NCI-H1105 (cell line): Measurements from ENCODE around the gene ZNG1A.
"Not testable (repeated sequence)": the region's sequence is repeated elsewhere in the genome, so short reads cannot be mapped to it uniquely, and the experiment has no call there.

Source experiments
- DNase-seq: peaks from one replicate; lab custom pipeline; 2025; lab: John Stamatoyannopoulos, UW

The ZNG1A gene

GRCh38 chr9:178140-178825 lies 573 bp downstream of the ZNG1A start:
- DNase-seq: not testable (repeated sequence)

DNA sequence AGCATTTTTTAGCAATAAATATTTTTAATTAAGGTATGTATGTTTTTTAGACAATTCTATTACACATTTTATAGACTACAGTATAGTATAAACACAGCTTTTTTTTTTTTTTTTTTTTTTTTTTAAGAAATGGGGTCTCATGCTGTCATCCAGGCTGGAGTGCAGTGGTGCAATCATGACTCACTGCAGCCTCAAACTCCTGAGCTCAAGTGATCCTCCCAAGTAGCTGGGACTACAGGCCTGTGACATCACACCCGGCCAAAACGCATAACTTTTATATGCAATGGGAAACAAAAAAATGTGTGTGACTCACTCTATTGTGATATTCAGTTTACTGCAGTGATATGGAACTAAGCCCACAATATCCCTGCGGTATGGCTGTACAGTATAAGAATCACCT lies 9.1 kb downstream of the ZNG1A start:
- not testable (repeated sequence) for DNase-seq

- not testable (repeated sequence) for DNase-seq
Observed at GRCh38 chr9:159871-160270, 19.0 kb downstream of the ZNG1A start.

GRCh38 chr9:151173-151572 lies 27.7 kb downstream of the ZNG1A start:
- DNase-seq: not testable (repeated sequence)

GRCh38 chr9:139880-140279 lies 39.0 kb downstream of the ZNG1A start:
- DNase-seq: not testable (repeated sequence)

GRCh38 chr9:117995-118467 lies 60.8 kb downstream of the ZNG1A start, which contains the start of gene FOXD4:
Gene FOXD4, minus strand, starts transcription at chr9:118417. Its CDS starts 298 bp downstream, at chr9:118119.
- not testable (repeated sequence) for DNase-seq

DNA sequence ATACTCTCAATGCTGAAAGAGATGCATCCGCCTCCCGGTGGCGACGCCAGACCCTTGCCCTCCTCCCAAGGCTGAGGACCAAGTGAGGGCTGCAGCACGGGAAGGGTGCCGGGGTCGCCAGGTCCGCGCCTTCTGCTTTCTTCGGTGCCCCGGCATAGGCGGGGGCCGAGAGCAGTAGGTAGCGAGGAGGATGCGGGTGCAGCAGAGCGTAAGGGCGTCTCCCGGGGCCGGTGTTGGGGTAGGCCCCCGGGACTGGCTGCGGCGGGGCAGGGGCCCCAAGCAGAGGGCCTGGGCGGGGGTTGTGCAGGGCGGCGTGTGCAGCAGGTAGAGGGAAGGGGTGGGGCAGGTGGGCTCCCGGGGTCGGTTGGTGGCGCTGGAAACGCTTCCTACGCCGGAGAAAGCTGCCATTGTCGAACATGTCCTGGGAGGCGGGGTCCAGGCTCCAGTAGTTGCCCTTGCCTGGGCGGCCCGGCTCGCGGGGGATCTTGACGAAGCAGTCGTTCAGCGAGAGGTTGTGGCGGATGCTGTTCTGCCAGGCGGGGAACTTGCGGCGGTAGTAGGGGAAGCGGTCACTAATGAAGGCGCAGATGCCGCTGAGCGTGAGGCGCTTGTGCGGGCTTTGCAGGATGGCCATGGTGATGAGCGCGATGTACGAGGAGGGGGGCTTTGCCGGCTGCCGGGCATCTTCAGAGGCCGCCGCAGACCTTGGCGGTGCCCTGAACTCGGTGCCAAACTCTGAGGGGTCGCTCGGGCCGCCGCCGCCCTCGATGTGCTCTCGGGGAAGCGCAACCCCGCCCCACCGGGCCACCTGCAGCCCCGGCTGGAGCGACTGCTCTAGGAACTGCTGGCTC lies 61.5 kb downstream of the ZNG1A start:
- DNase-seq: not testable (repeated sequence)

GRCh38 chr9:116239-117077 lies 62.4 kb downstream of the ZNG1A start:
- not testable (repeated sequence) for DNase-seq

GRCh38 chr9:115118-115451 lies 63.8 kb downstream of the ZNG1A start:
- not testable (repeated sequence) for DNase-seq

DNA sequence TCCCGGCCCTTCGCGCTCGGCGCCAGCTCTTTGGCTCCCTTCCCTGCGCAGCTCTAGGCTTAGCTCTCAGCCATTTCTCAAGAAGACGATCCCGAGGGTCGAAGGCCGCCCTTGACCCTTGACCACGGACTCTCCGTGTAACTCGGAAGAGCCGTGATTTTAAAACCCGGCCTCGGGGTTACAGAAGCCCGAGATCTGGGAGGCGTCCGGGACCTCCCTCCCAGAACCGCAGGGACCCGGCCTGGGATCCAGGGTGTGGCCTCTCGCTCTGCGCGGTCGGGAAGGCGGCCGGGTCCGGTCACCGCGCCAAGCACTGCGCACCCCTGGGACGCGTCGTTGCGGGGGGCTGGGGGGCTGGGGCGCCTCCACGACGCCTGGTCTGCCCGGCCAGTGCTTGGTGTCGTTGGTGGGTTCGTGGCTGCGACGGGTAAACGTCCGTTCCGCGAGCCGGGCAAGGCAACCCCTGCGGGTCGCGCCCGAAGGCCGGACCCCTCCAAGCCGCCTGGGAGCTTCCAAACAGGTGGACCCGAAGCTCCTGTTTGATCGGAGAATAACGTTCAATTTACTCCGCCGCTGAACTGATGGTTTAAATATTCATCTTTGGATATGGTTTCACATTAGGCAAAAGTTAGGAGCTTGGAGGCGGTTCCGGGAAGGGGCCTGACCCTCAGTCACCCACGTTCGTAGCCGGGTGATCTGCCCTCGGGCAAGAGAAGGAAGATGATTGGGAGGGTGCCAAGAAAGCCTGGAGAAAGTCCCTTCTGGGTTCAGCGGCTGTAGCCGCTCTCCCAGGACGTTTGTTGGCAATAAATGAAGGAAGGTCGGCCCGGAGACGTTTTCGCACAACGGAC lies 64.4 kb downstream of the ZNG1A start:
- not testable (repeated sequence) for DNase-seq

- DNase-seq: peak; percentile 26
Observed at GRCh38 chr9:113468-114266, 65.2 kb downstream of the ZNG1A start.

DNA sequence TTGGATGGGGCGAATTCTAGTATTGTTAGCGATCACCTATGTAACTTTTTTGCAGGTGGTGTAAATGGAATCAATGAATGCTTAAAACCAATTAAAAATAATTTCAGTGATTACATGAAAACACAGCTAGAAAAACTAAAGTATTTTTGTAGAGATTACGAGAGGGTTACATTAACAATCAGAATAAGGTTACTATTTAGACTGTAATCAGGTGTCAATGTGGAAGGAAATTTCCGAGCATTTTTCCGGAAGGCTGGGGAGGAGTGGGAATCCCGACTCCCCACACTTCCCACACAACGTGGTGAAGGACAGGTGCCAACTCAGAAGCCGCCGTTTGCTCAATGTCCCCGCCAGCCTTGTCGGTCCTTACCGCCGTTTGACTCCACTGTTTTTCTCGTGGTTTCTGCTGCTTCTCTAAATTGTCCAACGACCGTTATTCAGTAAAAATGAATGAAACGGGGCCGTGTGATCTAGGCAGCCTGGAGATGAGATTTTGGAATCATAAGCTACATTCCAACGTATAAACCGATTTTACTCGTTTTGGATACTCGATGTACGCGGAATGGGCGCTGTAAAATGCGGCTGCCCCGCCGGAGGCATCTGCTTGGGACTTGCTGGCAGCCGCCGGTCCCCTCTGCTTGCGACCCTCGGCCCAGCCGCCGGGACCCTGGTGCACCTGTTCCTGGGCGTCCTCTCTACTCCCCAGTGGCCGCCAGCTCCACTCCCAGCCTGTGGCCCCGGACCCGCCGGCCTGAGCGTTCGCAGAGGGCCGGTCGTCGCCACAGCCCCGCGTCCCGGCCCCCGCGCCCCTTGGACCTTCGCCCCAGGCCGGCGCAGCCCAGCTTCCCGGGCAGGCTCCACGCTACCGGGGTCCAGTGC lies 66.0 kb downstream of the ZNG1A start:
- DNase-seq: not testable (repeated sequence)

DNA sequence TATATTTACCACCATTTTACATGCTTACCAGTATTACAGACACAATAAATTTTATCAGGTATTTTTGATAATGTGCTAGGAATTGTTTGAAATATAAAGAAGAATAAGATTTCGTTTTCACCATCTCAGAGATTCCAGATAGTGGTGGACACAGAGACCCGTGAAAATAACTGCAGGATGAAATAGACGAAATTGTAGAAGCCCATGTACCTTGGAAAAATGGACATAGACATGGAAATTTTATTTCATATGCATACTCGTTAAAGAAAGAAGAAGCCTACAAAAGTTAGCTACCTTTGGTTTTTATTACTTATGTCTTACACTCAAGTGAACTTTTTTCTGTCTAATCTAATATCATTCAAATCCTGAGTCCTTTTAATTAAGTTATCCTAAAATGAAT lies 68.2 kb downstream of the ZNG1A start:
- not testable (repeated sequence) for DNase-seq

DNA sequence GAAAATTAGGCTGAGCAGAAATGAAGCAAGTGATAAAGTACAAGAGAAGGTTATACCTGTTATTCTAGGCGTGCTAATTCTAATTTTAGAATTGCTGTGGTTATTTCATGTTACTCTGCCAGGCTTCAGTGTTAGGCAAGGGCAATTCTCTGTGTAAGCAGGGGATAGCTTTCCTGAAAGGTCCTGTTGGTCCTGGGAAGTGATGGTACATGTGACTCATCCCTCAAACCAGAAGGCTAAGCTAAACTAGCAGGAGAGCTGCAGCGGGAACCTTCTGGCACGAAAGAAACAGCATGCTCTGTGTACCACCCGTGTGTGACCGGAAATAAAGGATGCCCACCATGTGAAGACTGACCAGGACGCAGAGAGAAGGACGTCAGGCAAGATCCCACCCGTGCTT lies 69.3 kb downstream of the ZNG1A start:
- not testable (repeated sequence) for DNase-seq

- DNase-seq: not testable (repeated sequence)
Observed at GRCh38 chr9:108742-109495, 69.9 kb downstream of the ZNG1A start.

- DNase-seq: not testable (repeated sequence)
Observed at GRCh38 chr9:105991-106390, 72.9 kb downstream of the ZNG1A start.

GRCh38 chr9:100430-100829 lies 78.4 kb downstream of the ZNG1A start:
- DNase-seq: not testable (repeated sequence)

GRCh38 chr9:99867-100266 lies 79.0 kb downstream of the ZNG1A start:
- DNase-seq: not testable (repeated sequence)
